Stromal cell of bone marrow (primary cell): ENCODE results near the gene HSPBP1.

Experiments used
- DNase-seq: peaks from one replicate; pipeline ENCODE4 v3.0.0-alpha.2; 2012; ENCODE audit warnings: low read depth

Gene HSPBP1

GRCh38 chr19:55212447-55212846 is 67.5 kb downstream of the HSPBP1 start:
- no peak for DNase-seq
